ENCODE data around the gene SSTR3. TPM values are rescaled to one million over a fixed set of nuclear protein-coding genes. Genes with fewer than 3 reads are reported as not detected.

The SSTR3 gene
- total and polyA plus RNA-seq, 10 of the 15 experiments (the other 5 are each of a cell fraction or from before 2014, with no cell fraction given): 0.03 to 4.5 (median 2.4) TPM

DNA sequence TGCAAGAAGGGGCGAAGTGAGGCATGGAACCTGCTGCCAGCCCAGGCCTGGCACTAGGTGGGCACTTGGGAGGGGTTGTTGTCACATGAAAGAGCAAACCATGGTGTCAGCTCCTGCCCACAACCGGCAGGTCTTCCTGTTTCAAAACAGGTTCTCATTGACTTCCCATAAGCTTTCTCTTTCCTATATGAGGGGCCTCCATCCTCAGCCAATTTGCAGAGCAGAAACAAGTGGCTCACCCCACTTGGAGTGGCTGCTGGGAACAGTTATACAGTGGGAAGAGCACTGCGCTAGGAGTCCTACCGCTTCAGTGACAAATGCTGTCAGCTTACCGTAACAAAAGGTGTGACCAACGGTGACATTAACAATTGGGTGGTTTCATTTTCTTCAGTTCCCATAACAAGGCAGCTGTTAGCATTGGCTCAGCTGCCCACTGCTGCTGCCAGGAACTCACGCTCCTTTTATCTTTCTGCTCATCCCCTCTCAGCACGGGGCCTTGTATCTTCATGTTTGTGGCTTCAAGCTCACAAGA is 10.2 kb upstream of the SSTR3 start (continued):
- TF ChIP-seq, protein P1, sequence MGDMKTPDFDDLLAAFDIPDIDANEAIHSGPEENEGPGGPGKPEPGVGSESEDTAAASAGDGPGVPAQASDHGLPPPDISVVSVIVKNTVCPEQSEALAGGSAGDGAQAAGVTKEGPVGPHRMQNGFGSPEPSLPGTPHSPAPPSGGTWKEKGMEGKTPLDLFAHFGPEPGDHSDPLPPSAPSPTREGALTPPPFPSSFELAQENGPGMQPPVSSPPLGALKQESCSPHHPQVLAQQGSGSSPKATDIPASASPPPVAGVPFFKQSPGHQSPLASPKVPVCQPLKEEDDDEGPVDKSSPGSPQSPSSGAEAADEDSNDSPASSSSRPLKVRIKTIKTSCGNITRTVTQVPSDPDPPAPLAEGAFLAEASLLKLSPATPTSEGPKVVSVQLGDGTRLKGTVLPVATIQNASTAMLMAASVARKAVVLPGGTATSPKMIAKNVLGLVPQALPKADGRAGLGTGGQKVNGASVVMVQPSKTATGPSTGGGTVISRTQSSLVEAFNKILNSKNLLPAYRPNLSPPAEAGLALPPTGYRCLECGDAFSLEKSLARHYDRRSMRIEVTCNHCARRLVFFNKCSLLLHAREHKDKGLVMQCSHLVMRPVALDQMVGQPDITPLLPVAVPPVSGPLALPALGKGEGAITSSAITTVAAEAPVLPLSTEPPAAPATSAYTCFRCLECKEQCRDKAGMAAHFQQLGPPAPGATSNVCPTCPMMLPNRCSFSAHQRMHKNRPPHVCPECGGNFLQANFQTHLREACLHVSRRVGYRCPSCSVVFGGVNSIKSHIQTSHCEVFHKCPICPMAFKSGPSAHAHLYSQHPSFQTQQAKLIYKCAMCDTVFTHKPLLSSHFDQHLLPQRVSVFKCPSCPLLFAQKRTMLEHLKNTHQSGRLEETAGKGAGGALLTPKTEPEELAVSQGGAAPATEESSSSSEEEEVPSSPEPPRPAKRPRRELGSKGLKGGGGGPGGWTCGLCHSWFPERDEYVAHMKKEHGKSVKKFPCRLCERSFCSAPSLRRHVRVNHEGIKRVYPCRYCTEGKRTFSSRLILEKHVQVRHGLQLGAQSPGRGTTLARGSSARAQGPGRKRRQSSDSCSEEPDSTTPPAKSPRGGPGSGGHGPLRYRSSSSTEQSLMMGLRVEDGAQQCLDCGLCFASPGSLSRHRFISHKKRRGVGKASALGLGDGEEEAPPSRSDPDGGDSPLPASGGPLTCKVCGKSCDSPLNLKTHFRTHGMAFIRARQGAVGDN (IDR thresholded peaks at IDR 0.05): peak; percentile 62
- TF ChIP-seq IKZF1 (conservative IDR thresholded peaks at IDR 0.05): 0 out of 2 replicates have a peak, but pooled peaks have one; percentile 26
- TF ChIP-seq SP1 (IDR thresholded peaks at IDR 0.05; ENCODE audit: low read depth, low read length): no peak
- no peak for TF ChIP-seq ZSCAN29 (IDR thresholded peaks at IDR 0.05)
- no peak for TF ChIP-seq TBL1XR1 (IDR thresholded peaks at IDR 0.05; ENCODE audit: low read depth, low read length)
- TF ChIP-seq ZNF24 (IDR thresholded peaks at IDR 0.05): no peak
- TF ChIP-seq HDAC2 (IDR thresholded peaks at IDR 0.05): no peak
- TF ChIP-seq ZNF622 (IDR thresholded peaks at IDR 0.05): no peak
- TF ChIP-seq TAF1 (IDR thresholded peaks at IDR 0.05; ENCODE audit: borderline replicate concordance, low read depth, low read length): no peak
- TF ChIP-seq RCOR1 (conservative IDR thresholded peaks at IDR 0.05; ENCODE audit: low read depth, low read length): no peak
- TF ChIP-seq, protein P2, sequence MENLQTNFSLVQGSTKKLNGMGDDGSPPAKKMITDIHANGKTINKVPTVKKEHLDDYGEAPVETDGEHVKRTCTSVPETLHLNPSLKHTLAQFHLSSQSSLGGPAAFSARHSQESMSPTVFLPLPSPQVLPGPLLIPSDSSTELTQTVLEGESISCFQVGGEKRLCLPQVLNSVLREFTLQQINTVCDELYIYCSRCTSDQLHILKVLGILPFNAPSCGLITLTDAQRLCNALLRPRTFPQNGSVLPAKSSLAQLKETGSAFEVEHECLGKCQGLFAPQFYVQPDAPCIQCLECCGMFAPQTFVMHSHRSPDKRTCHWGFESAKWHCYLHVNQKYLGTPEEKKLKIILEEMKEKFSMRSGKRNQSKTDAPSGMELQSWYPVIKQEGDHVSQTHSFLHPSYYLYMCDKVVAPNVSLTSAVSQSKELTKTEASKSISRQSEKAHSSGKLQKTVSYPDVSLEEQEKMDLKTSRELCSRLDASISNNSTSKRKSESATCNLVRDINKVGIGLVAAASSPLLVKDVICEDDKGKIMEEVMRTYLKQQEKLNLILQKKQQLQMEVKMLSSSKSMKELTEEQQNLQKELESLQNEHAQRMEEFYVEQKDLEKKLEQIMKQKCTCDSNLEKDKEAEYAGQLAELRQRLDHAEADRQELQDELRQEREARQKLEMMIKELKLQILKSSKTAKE (IDR thresholded peaks at IDR 0.05; ENCODE audit: low read depth, poor library complexity, severe bottlenecking): no peak
- TF ChIP-seq ZNF274 (IDR thresholded peaks at IDR 0.05; ENCODE audit: insufficient read depth, insufficient read length): no peak
- TF ChIP-seq ZZZ3 (IDR thresholded peaks at IDR 0.05; ENCODE audit: control insufficient read depth, insufficient read length, low read depth): no peak
- 0 out of 2 replicates have a peak, but pooled peaks have one; percentile 33 for TF ChIP-seq TCF12 (IDR thresholded peaks at IDR 0.05; ENCODE audit: low read depth, low read length)
- no peak for TF ChIP-seq STAT3 (IDR thresholded peaks at IDR 0.05; ENCODE audit: low read depth, low read length)
- no peak for TF ChIP-seq CHD2 (IDR thresholded peaks at IDR 0.05; ENCODE audit: borderline replicate concordance, low read depth, low read length)
- no peak for TF ChIP-seq JUNB (IDR thresholded peaks at IDR 0.05)
- TF ChIP-seq NFYA (IDR thresholded peaks at IDR 0.05; ENCODE audit: borderline replicate concordance, low read depth, low read length): no peak
- TF ChIP-seq NRF1 (conservative IDR thresholded peaks at IDR 0.05; ENCODE audit: low read depth, low read length): no peak
- 0 out of 2 replicates have a peak, but pooled peaks have one; percentile 5 for TF ChIP-seq SPI1 (IDR thresholded peaks at IDR 0.05; ENCODE audit: borderline replicate concordance, insufficient read depth, low read depth, low read length)

All from GM12878 (cell line).